Endothelial cell of umbilical vein (primary cell): ENCODE results near the gene MMS19. TPM values are rescaled to one million over a fixed set of nuclear protein-coding genes. Genes with fewer than 3 reads are reported as not detected.

ENCODE experiments used
- BruUV-seq: library from RNA; stranded (reverse); fragments of 400-500 nt; replicated peaks from 2 replicates; lab custom pipeline; 2021; lab: Mats Ljungman, UMichigan
- CTCF ChIA-PET: fragments of 300-600, 350-600 bp; sonication (Branson Sonifier 250); formaldehyde crosslinking; loops from one replicate; lab custom pipeline; 2021; ENCODE audit warnings: antibody characterized with exemption, inconsistent platforms; lab: Charles Lee
- POLR2A ChIA-PET: fragments of 300-600, 350-600 bp; sonication (Branson Sonifier 250); formaldehyde crosslinking; loops from one replicate; lab custom pipeline; 2021; ENCODE audit warnings: antibody characterized with exemption, inconsistent platforms; lab: Charles Lee
- DNase-seq: peaks from one replicate; pipeline ENCODE4 v3.0.0-alpha.2; 2011; ENCODE audit warnings: low read depth, low spot score
- FAIRE-seq: peaks from 2 replicates; lab custom pipeline; 2011; peaks lifted over from hg19 to GRCh38; lab: Jason Lieb, UNC
- H2AFZ ChIP-seq: 2 replicates; pipeline ENCODE4 v1.6.0; 2012; ENCODE audit warnings: low read depth, low read length, control low read depth, inconsistent platforms
- H3K27ac ChIP-seq: 2 replicates; pipeline ENCODE4 v1.5.1; 2011; ENCODE audit warnings: low read depth, mild to moderate bottlenecking, control low read depth, low read length, moderate library complexity; ENCODE audit not compliant: insufficient read depth
- H3K27me3 ChIP-seq, 2 experiments: 2 replicates each; pipeline versions ENCODE4 v1.6.0 to v1.6.1; 2011; ENCODE audit warnings: low read length in 2 of 2, mixed read lengths in 1 of 2; ENCODE audit not compliant: control insufficient read depth in 2 of 2, insufficient read depth in 2 of 2
- H3K36me3 ChIP-seq, 2 experiments: 2 replicates in 1 of 2; 3 replicates in 1 of 2; pipeline ENCODE4 v1.5.1; 2011; ENCODE audit warnings: low read length in 2 of 2, mild to moderate bottlenecking in 1 of 2, moderate library complexity in 1 of 2; ENCODE audit not compliant: control insufficient read depth in 2 of 2, insufficient read depth in 2 of 2; ENCODE audit errors: extremely low read depth in 1 of 2
- H3K4me1 ChIP-seq: 3 replicates; pipeline ENCODE4 v1.5.1; 2011; ENCODE audit warnings: mild to moderate bottlenecking, low read length; ENCODE audit not compliant: control insufficient read depth, insufficient read depth; ENCODE audit errors: extremely low read depth
- H3K4me2 ChIP-seq: 2 replicates; pipeline ENCODE4 v1.6.1; 2011; ENCODE audit warnings: low read length, control low read depth, mixed read lengths; ENCODE audit not compliant: insufficient read depth
- H3K4me3 ChIP-seq, 3 experiments: fragments of 200-600 bp in 1 of 3; sonication (generic), shearing (Covaris generic) in 1 of 3; replicated peaks in 1 of 3; 2 replicates each; pipeline ENCODE4 v1.5.1; 2011 to 2016; ENCODE audit warnings: control low read depth in 3 of 3, low read length in 3 of 3, mild to moderate bottlenecking in 2 of 3, inconsistent platforms in 1 of 3, low read depth in 1 of 3, moderate library complexity in 1 of 3; ENCODE audit not compliant: insufficient read depth in 1 of 3
- H3K79me2 ChIP-seq: 2 replicates; pipeline ENCODE4 v1.6.0; 2012; ENCODE audit warnings: low read length, inconsistent platforms; ENCODE audit not compliant: control insufficient read depth, insufficient read depth
- H3K9ac ChIP-seq: replicated peaks from 2 replicates; pipeline ENCODE3; 2011; ENCODE audit warnings: low read length, control low read depth; ENCODE audit not compliant: insufficient read depth; ENCODE audit errors: extremely low read depth
- H3K9me1 ChIP-seq: replicated peaks from 3 replicates; pipeline ENCODE4 v1.6.0; 2011; ENCODE audit warnings: mild to moderate bottlenecking, low read length; ENCODE audit not compliant: control insufficient read depth, insufficient read depth; ENCODE audit errors: extremely low read depth
- H3K9me3 ChIP-seq: replicated peaks from 2 replicates; pipeline ENCODE4 v1.5.1; 2012; ENCODE audit warnings: low read length, inconsistent platforms; ENCODE audit not compliant: control insufficient read depth, insufficient read depth
- H4K20me1 ChIP-seq: replicated peaks from 2 replicates; pipeline ENCODE3; 2011; ENCODE audit warnings: mild to moderate bottlenecking, low read length; ENCODE audit not compliant: control insufficient read depth, insufficient read depth; ENCODE audit errors: extremely low read depth
- EZH2 ChIP-seq: IDR thresholded peaks from 2 replicates; pipeline ENCODE4 v1.6.1; 2012; ENCODE audit warnings: borderline replicate concordance, low read depth, mild to moderate bottlenecking, moderate library complexity, low read length, inconsistent platforms; ENCODE audit not compliant: severe bottlenecking
- FOS ChIP-seq: IDR thresholded peaks from 2 replicates; pipeline ENCODE4 v1.6.1; 2011; ENCODE audit warnings: mild to moderate bottlenecking, low read length, moderate library complexity, borderline replicate concordance; ENCODE audit not compliant: insufficient read depth
- GATA2 ChIP-seq: IDR thresholded peaks from 2 replicates; pipeline ENCODE4 v1.7.0; 2011; ENCODE audit warnings: low read depth, mild to moderate bottlenecking, moderate library complexity, mixed read lengths, low read length; ENCODE audit not compliant: insufficient read length, insufficient read depth
- JUN ChIP-seq: IDR thresholded peaks from 2 replicates; pipeline ENCODE4 v1.6.1; 2011; ENCODE audit warnings: borderline replicate concordance, low read depth; ENCODE audit not compliant: insufficient read length, insufficient read depth
- MAX ChIP-seq: IDR thresholded peaks from 2 replicates; pipeline ENCODE4 v1.6.1; 2011; ENCODE audit not compliant: insufficient read depth, insufficient read length
- MYC ChIP-seq: IDR thresholded peaks from one replicate; pipeline ENCODE4 v1.6.1; 2011; ENCODE audit warnings: mild to moderate bottlenecking, low read depth, low read length
- POLR2A ChIP-seq: IDR thresholded peaks from 2 replicates; pipeline ENCODE4 v1.6.1; 2012; ENCODE audit warnings: low read depth, mild to moderate bottlenecking, control low read depth, low read length
- POLR2AphosphoS5 ChIP-seq: IDR thresholded peaks from 2 replicates; pipeline ENCODE4 v1.6.1; 2012; ENCODE audit warnings: low read depth, mild to moderate bottlenecking, control low read depth, low read length, moderate library complexity; ENCODE audit not compliant: insufficient read depth
- dilution Hi-C: fragments of 300-500 bp; cut with MboI; formaldehyde crosslinking; loops from one replicate; pipeline ENCODE4 v1.15.0; 2019; ENCODE audit warnings: low sequenced_read_pairs; ENCODE audit not compliant: extremely low pct_ligation_motif_present
- intact Hi-C: fragments of 100-400 bp; cut with micrococcal nuclease; formaldehyde crosslinking; loops from one replicate; pipeline ENCODE4 v1.10.0; 2022
- polyA plus RNA-seq, 4 experiments: library from polyadenylated mRNA; depleted of rRNA in 3 of 4; stranded (reverse) in 3 of 4; unstranded in 1 of 4; fragments of >200 nt; gene quantifications; 2 replicates each; pipeline versions ENCODE4 v1.2.1 to v1.2.3, GENCODE V29; 2011 to 2012; ENCODE audit warnings: missing spikeins in 1 of 4
- total RNA-seq: library from RNA; stranded (reverse); gene quantifications from 2 replicates; pipeline ENCODE4 v1.2.3, GENCODE V29; 2021
- TF ChIP-seq, protein P1 (sequence below), 2 donors: IDR thresholded peaks; 1 replicate in 1 of 2; 2 replicates in 1 of 2; pipeline ENCODE4 v1.5.1; 2011; ENCODE audit warnings: low read length in 2 of 2, mild to moderate bottlenecking in 2 of 2, moderate library complexity in 2 of 2, control low read depth in 1 of 2, inconsistent platforms in 1 of 2, low read depth in 1 of 2; ENCODE audit not compliant: insufficient read depth in 1 of 2; ENCODE audit errors: extremely low read depth in 1 of 2

MMS19 gene
- total and polyA plus RNA-seq, 2 donors (not counting 3 experiments of a cell fraction or from before 2014, with no cell fraction given), result 95.2 to 123 TPM

DNA sequence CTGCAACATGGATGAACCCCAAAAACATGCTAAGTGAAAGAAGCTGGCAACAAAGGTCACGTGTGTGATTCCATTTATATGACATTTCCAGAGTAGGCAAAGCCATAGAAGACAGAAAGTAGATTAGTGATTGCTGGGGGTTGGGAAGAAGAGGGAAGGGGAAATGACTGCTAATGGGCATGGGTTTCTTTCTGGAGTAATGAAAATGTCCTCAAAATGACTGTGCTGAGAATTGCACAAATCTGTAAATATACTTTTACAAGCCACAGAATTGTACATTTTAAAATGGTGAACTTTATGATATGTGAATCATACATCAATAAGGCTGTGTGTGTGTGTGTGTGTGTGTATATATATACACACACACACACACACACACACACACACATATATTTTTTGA is 15.8 kb downstream of the MMS19 start:
- no peaks in the 10 kb centered on the region for H4K20me1 ChIP-seq
- DNase-seq (no peak), FAIRE-seq (no peak)
- dilution Hi-C loops (no loop called here), intact Hi-C loops (no loop called here)
- H3K4me3 ChIP-seq, result no peak overlapping the region
- peaks cover 10 to 16% of the 10 kb centered on the region in 2 experiments for H3K36me3 ChIP-seq
- H3K79me2 ChIP-seq, result peaks cover 32% of the 10 kb centered on the region
- no peaks in the 10 kb centered on the region for H3K9me3 ChIP-seq
- H3K4me1 ChIP-seq, result no peaks in the 10 kb centered on the region
- H3K9ac ChIP-seq, result no peak overlapping the region
- no peak overlapping the region for H3K4me2 ChIP-seq
- H3K27ac ChIP-seq, result no peak overlapping the region
- H3K9me1 ChIP-seq, result no peaks in the 10 kb centered on the region
- no TSS peak for BruUV-seq
- no peaks in the 10 kb centered on the region for H3K27me3 ChIP-seq
- H2AFZ ChIP-seq, result no peak overlapping the region
- TF ChIP-seq, protein P1, sequence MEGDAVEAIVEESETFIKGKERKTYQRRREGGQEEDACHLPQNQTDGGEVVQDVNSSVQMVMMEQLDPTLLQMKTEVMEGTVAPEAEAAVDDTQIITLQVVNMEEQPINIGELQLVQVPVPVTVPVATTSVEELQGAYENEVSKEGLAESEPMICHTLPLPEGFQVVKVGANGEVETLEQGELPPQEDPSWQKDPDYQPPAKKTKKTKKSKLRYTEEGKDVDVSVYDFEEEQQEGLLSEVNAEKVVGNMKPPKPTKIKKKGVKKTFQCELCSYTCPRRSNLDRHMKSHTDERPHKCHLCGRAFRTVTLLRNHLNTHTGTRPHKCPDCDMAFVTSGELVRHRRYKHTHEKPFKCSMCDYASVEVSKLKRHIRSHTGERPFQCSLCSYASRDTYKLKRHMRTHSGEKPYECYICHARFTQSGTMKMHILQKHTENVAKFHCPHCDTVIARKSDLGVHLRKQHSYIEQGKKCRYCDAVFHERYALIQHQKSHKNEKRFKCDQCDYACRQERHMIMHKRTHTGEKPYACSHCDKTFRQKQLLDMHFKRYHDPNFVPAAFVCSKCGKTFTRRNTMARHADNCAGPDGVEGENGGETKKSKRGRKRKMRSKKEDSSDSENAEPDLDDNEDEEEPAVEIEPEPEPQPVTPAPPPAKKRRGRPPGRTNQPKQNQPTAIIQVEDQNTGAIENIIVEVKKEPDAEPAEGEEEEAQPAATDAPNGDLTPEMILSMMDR (IDR thresholded peaks at IDR 0.05; ENCODE audit: extremely low read depth in 1 of 2, insufficient read depth in 1 of 2, low read depth in 1 of 2, low read length in 2 of 2), result no peak
- TF ChIP-seq GATA2 (no peak), JUN (no peak), MAX (no peak), POLR2A (no peak), POLR2AphosphoS5 (no peak), MYC (no peak), EZH2 (no peak), FOS (no peak)
- ChIA-PET CTCF (interaction anchor here (0.7 kb wide), 1 partner anchor 52 kb away, joined by 3 read pairs; no protein-coding TSS in a partner anchor), POLR2A (no interaction called here)
